PC-9 (cell line): ENCODE measurements around the gene B4GALT1.

Experiments used
- EZH2 ChIP-seq: fragments of 200-600 bp; sonication (generic); IDR thresholded peaks from 2 replicates; pipeline ENCODE4 v1.8.0; 2017; ENCODE audit warnings: antibody characterized with exemption, low read depth
- TF ChIP-seq, protein P1 (sequence below): fragments of 200-600 bp; sonication (generic); conservative IDR thresholded peaks from 2 replicates; pipeline ENCODE4 v1.6.1; 2017; ENCODE audit warnings: mixed run types, antibody characterized with exemption, mild to moderate bottlenecking, moderate library complexity

DNA sequence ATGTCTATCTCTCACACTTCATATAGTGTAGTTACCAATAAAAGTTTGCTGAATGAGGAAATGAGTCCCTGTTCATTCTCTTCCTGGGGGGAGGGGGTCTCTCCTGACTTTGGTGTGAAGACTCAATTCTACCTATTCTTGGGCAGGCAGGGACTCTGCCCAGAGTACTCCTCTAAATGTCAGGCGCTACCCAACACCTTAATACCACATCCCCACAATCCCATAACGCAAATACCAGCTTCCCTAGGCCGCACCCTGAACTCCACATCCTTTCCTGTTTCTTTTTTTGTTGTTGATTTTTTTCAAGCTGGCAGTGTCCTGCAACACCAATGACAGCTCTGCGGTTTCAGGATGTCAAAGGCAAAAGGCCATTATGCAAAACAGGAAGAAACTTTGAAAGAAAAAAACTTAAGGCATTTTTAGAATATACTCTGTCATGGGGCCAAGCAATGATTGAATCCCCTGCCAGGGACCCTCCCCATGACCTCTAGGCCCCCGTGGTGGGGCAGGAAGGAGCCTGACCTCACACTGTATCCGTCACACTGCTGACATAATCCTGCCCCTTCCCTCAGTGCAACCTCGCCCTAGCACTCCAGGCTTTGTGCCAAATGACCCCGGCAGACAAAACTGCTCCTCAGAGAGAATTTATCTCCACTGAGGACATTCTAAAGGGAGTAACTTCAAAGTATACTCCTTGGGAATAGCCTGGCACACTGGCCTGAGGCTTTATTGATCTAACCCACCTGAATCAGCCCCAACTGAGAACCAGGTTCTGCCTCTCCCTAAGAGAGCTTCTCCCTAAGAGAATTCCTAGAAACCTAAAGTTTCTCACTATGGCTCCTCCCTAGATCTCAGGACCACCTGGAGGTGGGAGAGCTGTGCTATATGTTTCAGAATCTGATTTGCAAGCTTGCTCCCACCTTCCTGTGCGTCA is 8.0 kb downstream of the B4GALT1 start:
- TF ChIP-seq, protein P1, sequence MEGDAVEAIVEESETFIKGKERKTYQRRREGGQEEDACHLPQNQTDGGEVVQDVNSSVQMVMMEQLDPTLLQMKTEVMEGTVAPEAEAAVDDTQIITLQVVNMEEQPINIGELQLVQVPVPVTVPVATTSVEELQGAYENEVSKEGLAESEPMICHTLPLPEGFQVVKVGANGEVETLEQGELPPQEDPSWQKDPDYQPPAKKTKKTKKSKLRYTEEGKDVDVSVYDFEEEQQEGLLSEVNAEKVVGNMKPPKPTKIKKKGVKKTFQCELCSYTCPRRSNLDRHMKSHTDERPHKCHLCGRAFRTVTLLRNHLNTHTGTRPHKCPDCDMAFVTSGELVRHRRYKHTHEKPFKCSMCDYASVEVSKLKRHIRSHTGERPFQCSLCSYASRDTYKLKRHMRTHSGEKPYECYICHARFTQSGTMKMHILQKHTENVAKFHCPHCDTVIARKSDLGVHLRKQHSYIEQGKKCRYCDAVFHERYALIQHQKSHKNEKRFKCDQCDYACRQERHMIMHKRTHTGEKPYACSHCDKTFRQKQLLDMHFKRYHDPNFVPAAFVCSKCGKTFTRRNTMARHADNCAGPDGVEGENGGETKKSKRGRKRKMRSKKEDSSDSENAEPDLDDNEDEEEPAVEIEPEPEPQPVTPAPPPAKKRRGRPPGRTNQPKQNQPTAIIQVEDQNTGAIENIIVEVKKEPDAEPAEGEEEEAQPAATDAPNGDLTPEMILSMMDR, result no peak
- no peak for TF ChIP-seq EZH2
